ENCODE data around the gene DCAF15. TPM values are rescaled to one million over a fixed set of nuclear protein-coding genes. Genes with fewer than 3 reads are reported as not detected.
"Not testable (repeated sequence)": the region's sequence is repeated elsewhere in the genome, so short reads cannot be mapped to it uniquely, and the experiment has no call there.

DCAF15 gene
- 13.8 and 22.9 TPM in 2 replicates for total RNA-seq (2014; rRNA removed; shearing (Covaris generic); ENCODE audit: low replicate concordance)

GRCh38 chr19:13952154-13952930 lies at the start of gene DCAF15:
TSS of gene DCAF15 (plus strand) at chr19:13952509. CDS start at chr19:13952513, 4 bp downstream.
- Histone ChIP-seq H3K9me3 (no peaks in the 10 kb centered on the region), H3K4me3 (peak within 1 kb of the TSS; percentile 92), H3K36me3 (peaks cover 38% of the 10 kb centered on the region), H3K27me3 (no peaks in the 10 kb centered on the region)
- peak; percentile 99 for DNase-seq

- Histone ChIP-seq H3K36me3 (no peaks in the 10 kb centered on the region), H3K27me3 (no peaks in the 10 kb centered on the region), H3K9me3 (no peaks in the 10 kb centered on the region), H3K4me3 (no peak overlapping the region)
- no peak for DNase-seq
Observed at GRCh38 chr19:13902993-13903555, 49.2 kb upstream of the DCAF15 start.

GRCh38 chr19:13905634-13906520 lies 46.4 kb upstream of the DCAF15 start, which contains the start of the genes BRME1 and CC2D1A:
TSS of gene BRME1 (minus strand) at chr19:13906117. CDS start at chr19:13904892, 1,225 bp downstream.
TSS of gene CC2D1A (plus strand) at chr19:13906201. CDS start at chr19:13906442, 241 bp downstream.
- Histone ChIP-seq H3K36me3 (peaks cover 5% of the 10 kb centered on the region), H3K4me3 (peak within 1 kb of the TSS; percentile 65), H3K27me3 (no peaks in the 10 kb centered on the region), H3K9me3 (no peaks in the 10 kb centered on the region)
- DNase-seq: peak; percentile 94

- peak overlapping the region; percentile 65 for H3K4me3 ChIP-seq
- no peaks in the 10 kb centered on the region for H3K27me3 ChIP-seq
- peaks cover 9% of the 10 kb centered on the region for H3K36me3 ChIP-seq
- H3K9me3 ChIP-seq: no peaks in the 10 kb centered on the region
- no peak for DNase-seq
Observed at GRCh38 chr19:13906521-13906904, 45.8 kb upstream of the DCAF15 start.

- Histone ChIP-seq H3K9me3 (no peaks in the 10 kb centered on the region), H3K36me3 (peaks cover 11% of the 10 kb centered on the region), H3K4me3 (peak overlapping the region; percentile 65), H3K27me3 (no peaks in the 10 kb centered on the region)
- DNase-seq: no peak
Observed at GRCh38 chr19:13906910-13907309, 45.4 kb upstream of the DCAF15 start.

- no peaks in the 10 kb centered on the region for H3K9me3 ChIP-seq
- no peaks in the 10 kb centered on the region for H3K27me3 ChIP-seq
- no peak for DNase-seq
- no peak overlapping the region for H3K4me3 ChIP-seq
- H3K36me3 ChIP-seq: peaks cover 21% of the 10 kb centered on the region
Observed at GRCh38 chr19:13908674-13909073, 43.6 kb upstream of the DCAF15 start.

GRCh38 chr19:13909430-13909829 lies 42.9 kb upstream of the DCAF15 start:
- H3K9me3 ChIP-seq: no peaks in the 10 kb centered on the region
- H3K36me3 ChIP-seq: peaks cover 21% of the 10 kb centered on the region
- no peaks in the 10 kb centered on the region for H3K27me3 ChIP-seq
- H3K4me3 ChIP-seq: no peak overlapping the region
- no peak for DNase-seq

GRCh38 chr19:13913352-13913751 lies 39.0 kb upstream of the DCAF15 start:
- H3K9me3 ChIP-seq: no peaks in the 10 kb centered on the region
- DNase-seq: no peak
- H3K4me3 ChIP-seq: no peak overlapping the region

GRCh38 chr19:13914777-13915176 lies 37.5 kb upstream of the DCAF15 start:
- Histone ChIP-seq H3K36me3 (peaks cover 45% of the 10 kb centered on the region), H3K27me3 (no peaks in the 10 kb centered on the region), H3K9me3 (no peaks in the 10 kb centered on the region), H3K4me3 (no peak overlapping the region)
- no peak for DNase-seq

More at GRCh38 chr19:13913352-13913751, 39.0 kb upstream of the DCAF15 start:
- H3K36me3 ChIP-seq: peaks cover 34% of the 10 kb centered on the region
- H3K27me3 ChIP-seq: no peaks in the 10 kb centered on the region

GRCh38 chr19:13917888-13918406 lies 34.4 kb upstream of the DCAF15 start:
- H3K4me3 ChIP-seq: no peak overlapping the region
- no peak for DNase-seq
- no peaks in the 10 kb centered on the region for H3K27me3 ChIP-seq
- H3K9me3 ChIP-seq: no peaks in the 10 kb centered on the region; the same call in 1 of the 2 replicates
- H3K36me3 ChIP-seq: peaks cover 58% of the 10 kb centered on the region

- no peak for DNase-seq
- Histone ChIP-seq H3K4me3 (no peak overlapping the region), H3K27me3 (no peaks in the 10 kb centered on the region), H3K9me3 (no peaks in the 10 kb centered on the region; the same call in 1 of the 2 replicates), H3K36me3 (peaks cover 54% of the 10 kb centered on the region)
Observed at GRCh38 chr19:13918726-13919411, 33.4 kb upstream of the DCAF15 start.

- H3K27me3 ChIP-seq: no peaks in the 10 kb centered on the region
- H3K36me3 ChIP-seq: peaks cover 58% of the 10 kb centered on the region
- no peak for DNase-seq
- no peak overlapping the region for H3K4me3 ChIP-seq
- H3K9me3 ChIP-seq: no peaks in the 10 kb centered on the region; the same call in 1 of the 2 replicates
Observed at GRCh38 chr19:13920524-13920923, 31.8 kb upstream of the DCAF15 start.

GRCh38 chr19:13920940-13921747 lies 31.2 kb upstream of the DCAF15 start:
- Histone ChIP-seq H3K9me3 (no peaks in the 10 kb centered on the region; the same call in 1 of the 2 replicates), H3K36me3 (peaks cover 56% of the 10 kb centered on the region), H3K4me3 (no peak overlapping the region), H3K27me3 (no peaks in the 10 kb centered on the region)
- peak; percentile 51 for DNase-seq

GRCh38 chr19:13922118-13922517 lies 30.2 kb upstream of the DCAF15 start:
- not testable (repeated sequence) for DNase-seq, H3K9me3 ChIP-seq, H3K4me3 ChIP-seq, H3K27me3 ChIP-seq
- peaks cover 62% of the 10 kb centered on the region for H3K36me3 ChIP-seq

Data from MG63 (cell line).